Lung (tissue), 12 donors: Measurements from ENCODE around the gene PPP1R15A. TPM values are rescaled to one million over a fixed set of nuclear protein-coding genes. Genes with fewer than 3 reads are reported as not detected.

Experiments used
- ATAC-seq: fragments of 200-7000 bp; cut with Tn5 transposase; one replicate; pipeline ENCODE4 v1.9.1; 2020; ENCODE audit warnings: moderate number of reproducible peaks; ENCODE audit not compliant: insufficient read depth, low FRiP score
- DNase-seq, 3 donors: peaks; one replicate each; pipeline ENCODE4 v3.0.0-alpha.2; 2013 to 2017
- H3K27ac ChIP-seq, 2 donors: one replicate each; pipeline ENCODE4 v1.5.1; 2013; ENCODE audit warnings: mild to moderate bottlenecking in 2 of 2, moderate library complexity in 2 of 2, control low read depth in 1 of 2, inconsistent platforms in 1 of 2, low read depth in 1 of 2, low read length in 1 of 2
- H3K27me3 ChIP-seq, 3 donors: one replicate each; pipeline ENCODE4 v1.5.1; 2013; ENCODE audit warnings: low read length in 2 of 3; ENCODE audit not compliant: control insufficient read depth in 3 of 3, insufficient read depth in 3 of 3
- H3K36me3 ChIP-seq, 4 donors: one replicate each; pipeline ENCODE4 v1.5.1; 2013; ENCODE audit warnings: low read length in 4 of 4, mild to moderate bottlenecking in 1 of 4, moderate library complexity in 1 of 4; ENCODE audit not compliant: control insufficient read depth in 4 of 4, insufficient read depth in 4 of 4
- H3K4me1 ChIP-seq, 5 donors: one replicate each; pipeline ENCODE4 v1.5.1; 2013; ENCODE audit warnings: low read length in 5 of 5, mild to moderate bottlenecking in 2 of 5, moderate library complexity in 1 of 5; ENCODE audit not compliant: control insufficient read depth in 5 of 5, insufficient read depth in 5 of 5
- H3K4me3 ChIP-seq: one replicate; pipeline ENCODE4 v1.5.1; 2013; ENCODE audit warnings: mild to moderate bottlenecking, control low read depth, moderate library complexity
- H3K9ac ChIP-seq, 2 donors: one replicate each; pipeline ENCODE4 v1.5.1; 2013; ENCODE audit warnings: low read length in 2 of 2, control low read depth in 1 of 2; ENCODE audit not compliant: insufficient read depth in 1 of 2
- H3K9me3 ChIP-seq, 4 donors: one replicate each; pipeline ENCODE4 v1.5.1; 2013; ENCODE audit warnings: low read length in 3 of 4, mild to moderate bottlenecking in 1 of 4, moderate library complexity in 1 of 4; ENCODE audit not compliant: control insufficient read depth in 4 of 4, insufficient read depth in 3 of 4
- CTCF ChIP-seq: IDR thresholded peaks from 2 replicates; pipeline ENCODE4 v1.5.1; 2012; ENCODE audit warnings: mild to moderate bottlenecking; ENCODE audit errors: control extremely low read depth, extremely low read depth
- WGBS, 2 donors: extraction: QIAGEN DNeasy Blood & Tissue Kit; methylation state at CpG; one replicate each; pipeline ENCODE4 v1.1.7; 2013; 5-methylcytosine and 5-hydroxymethylcytosine counted together
- polyA plus RNA-seq, 2 donors: library from polyadenylated mRNA; stranded (reverse); fragments of 200-250 nt; gene quantifications; one replicate each; pipeline ENCODE4 v1.2.1, GENCODE V29; 2013
- total RNA-seq, 2 donors: library from RNA; depleted of rRNA in 1 of 2; stranded (reverse); fragments of >200 nt in 1 of 2; gene quantifications; one replicate each; pipeline ENCODE4 v1.2.1, GENCODE V29; 2014 to 2021
- donor health status: control.
- donor health status: control.
- donor health status: Bipolar disorder and iron deficiency.
- donor health status: healthy.
- donor health status: DM: yes; HTN: yes; CAD: no.

Gene PPP1R15A
- total and polyA plus RNA-seq, 4 donors: 101 to 208 (median 153) TPM

GRCh38 chr19:48853483-48853882 lies 18.7 kb upstream of the PPP1R15A start:
- DNase-seq (no peak), ATAC-seq (no peak)
- TF ChIP-seq CTCF: no peak
- 92 to 98% methylated on average over 8 of the region's 8 CpGs for WGBS, 2 donors
- Histone ChIP-seq H3K27me3 (no peaks in the 10 kb centered on the region), H3K4me3 (no peak overlapping the region), H3K4me1 (no peaks in the 10 kb centered on the region), H3K9me3 (no peaks in the 10 kb centered on the region), H3K9ac (no peak overlapping the region), H3K36me3 (no peaks in the 10 kb centered on the region), H3K27ac (no peak overlapping the region)

GRCh38 chr19:48854103-48854502 lies 18.1 kb upstream of the PPP1R15A start:
- ATAC-seq (no peak), DNase-seq (no peak)
- no peaks in the 10 kb centered on the region for H3K4me1 ChIP-seq
- no peak overlapping the region for H3K4me3 ChIP-seq
- H3K9ac ChIP-seq: no peak overlapping the region
- H3K36me3 ChIP-seq: no peaks in the 10 kb centered on the region
- 88 to 95% methylated on average over 7 of the region's 7 CpGs for WGBS, 2 donors
- no peaks in the 10 kb centered on the region for H3K27me3 ChIP-seq
- no peak overlapping the region for H3K27ac ChIP-seq
- TF ChIP-seq CTCF: no peak
- no peaks in the 10 kb centered on the region for H3K9me3 ChIP-seq

GRCh38 chr19:48856921-48857320 lies 15.3 kb upstream of the PPP1R15A start:
- Histone ChIP-seq H3K9ac (no peak overlapping the region), H3K4me1 (no peaks in the 10 kb centered on the region), H3K9me3 (no peaks in the 10 kb centered on the region), H3K27ac (no peak overlapping the region), H3K36me3 (no peaks in the 10 kb centered on the region), H3K27me3 (no peaks in the 10 kb centered on the region), H3K4me3 (no peak overlapping the region)
- 95 to 97% methylated on average over 6 of the region's 6 CpGs for WGBS, 2 donors
- no peak for DNase-seq
- TF ChIP-seq CTCF: no peak
- ATAC-seq: no peak

GRCh38 chr19:48858984-48859710 lies 13.1 kb upstream of the PPP1R15A start:
- H3K36me3 ChIP-seq: no peaks in the 10 kb centered on the region
- no peak for TF ChIP-seq CTCF
- no peak for ATAC-seq
- peak overlapping the region in 1 of 2 donors; percentile 49 for H3K27ac ChIP-seq
- H3K27me3 ChIP-seq: no peaks in the 10 kb centered on the region
- peak in 2 of 3 donors; percentile 25 to 49 for DNase-seq
- no peaks in the 10 kb centered on the region for H3K4me1 ChIP-seq
- H3K9ac ChIP-seq: no peak overlapping the region
- WGBS, 2 donors: 35 to 45% methylated on average over 32 to 34 of the region's 34 CpGs
- H3K9me3 ChIP-seq: no peaks in the 10 kb centered on the region
- H3K4me3 ChIP-seq: no peak overlapping the region
